ENCODE data around the gene PSMB11.
A peak's percentile ranks its signal among the peaks of the same experiment; 100 is the strongest.

The PSMB11 gene

DNA sequence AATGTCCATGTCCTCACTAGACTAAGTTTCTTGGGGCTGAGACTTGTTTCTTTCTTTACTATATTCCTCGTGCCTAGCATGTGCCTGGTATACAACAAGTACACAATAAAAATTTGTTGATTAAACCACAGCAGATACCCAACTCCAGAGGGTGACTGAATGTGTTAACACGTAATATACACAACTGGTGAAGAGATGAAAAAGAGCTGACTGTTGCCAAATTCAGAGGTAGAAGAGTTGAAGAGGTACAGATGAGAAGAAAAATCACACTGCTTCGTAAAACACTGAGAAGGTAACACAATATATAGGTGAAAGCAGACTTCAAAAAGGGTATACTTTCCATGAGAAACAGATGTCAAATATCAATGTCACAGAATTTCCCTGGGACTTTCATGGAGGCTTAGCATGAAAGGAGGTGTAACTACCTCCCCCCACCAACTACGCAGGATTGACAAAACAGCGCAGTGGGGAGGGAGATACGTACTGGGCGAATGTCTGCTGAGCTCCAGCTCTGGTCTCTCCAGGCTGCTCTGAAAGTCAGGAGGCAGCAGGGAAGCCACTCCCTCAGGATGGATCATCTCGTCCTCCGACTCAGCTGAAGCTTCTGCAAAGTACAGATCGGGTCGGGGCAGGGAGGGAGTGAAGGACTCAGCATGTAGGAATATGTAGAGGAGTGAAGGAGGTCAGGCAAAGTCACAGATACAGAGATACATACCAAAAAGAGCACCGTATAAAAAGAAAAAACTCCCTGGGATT, 47.7 kb downstream of the PSMB11 start:
- DNase-seq, result peak; percentile 37

DNA sequence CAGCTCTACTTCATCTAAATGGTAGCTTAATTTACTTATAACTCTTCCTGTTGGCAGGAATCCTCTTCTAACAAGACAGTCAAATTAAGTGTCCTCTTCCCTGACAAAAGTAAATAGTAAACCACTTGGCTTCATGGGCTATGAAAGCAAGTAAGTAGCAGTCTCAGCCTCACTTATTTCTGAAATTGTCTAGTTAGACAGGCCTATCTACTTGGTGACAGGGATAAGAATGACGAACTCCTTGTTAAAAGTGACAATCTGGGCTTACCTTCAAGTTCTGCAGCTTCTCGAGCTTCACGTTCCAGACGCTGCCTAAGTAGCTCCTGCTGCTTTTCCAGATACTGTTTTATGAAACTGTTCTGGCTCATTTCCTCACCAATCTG, 48.2 kb downstream of the PSMB11 start:
- peak; percentile 5 for DNase-seq

DNA sequence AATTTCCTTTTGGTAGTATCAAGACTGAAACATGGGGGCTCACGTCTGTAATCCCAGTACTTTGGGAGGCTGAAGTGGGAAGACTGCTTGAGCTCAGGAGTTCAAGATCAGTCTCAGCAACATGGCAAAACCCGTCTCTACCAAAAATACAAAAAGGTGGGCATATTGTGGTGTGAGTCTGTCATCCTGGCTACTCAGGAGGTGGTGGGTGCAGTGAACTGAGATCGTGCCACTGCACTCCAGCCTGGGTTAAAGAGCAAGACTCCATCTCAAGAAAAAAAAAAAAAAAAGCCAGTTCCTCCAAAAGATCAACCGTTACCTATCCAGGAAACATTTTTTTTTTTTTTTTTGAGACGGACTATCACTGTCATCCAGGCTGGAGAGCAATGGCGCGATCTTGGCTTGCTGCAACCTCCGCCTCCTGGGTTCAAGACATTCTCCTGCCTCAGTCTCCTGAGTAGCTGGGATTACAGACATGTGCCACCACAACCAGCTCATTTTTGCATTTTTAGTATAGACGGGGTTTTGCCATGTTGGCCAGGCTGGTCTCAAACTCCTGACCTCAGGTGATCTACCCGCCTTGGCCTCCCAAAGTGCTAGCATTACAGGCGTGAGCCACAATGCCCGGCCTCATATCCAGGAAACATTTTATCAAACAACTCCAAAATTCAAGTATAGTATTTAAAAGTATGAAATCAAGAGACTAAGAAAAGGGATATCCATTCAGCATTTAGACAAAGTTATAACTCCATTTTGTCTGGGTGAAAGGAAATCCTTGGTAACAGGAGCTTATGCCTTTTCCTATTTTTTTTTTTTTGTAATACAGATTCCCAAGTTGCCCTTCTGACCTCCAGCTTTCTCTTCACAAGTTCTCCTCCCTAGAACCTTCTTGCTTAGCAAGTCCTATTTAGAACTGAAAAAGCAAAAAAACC, 49.5 kb downstream of the PSMB11 start:
- DNase-seq, result peak; percentile 28

DNA sequence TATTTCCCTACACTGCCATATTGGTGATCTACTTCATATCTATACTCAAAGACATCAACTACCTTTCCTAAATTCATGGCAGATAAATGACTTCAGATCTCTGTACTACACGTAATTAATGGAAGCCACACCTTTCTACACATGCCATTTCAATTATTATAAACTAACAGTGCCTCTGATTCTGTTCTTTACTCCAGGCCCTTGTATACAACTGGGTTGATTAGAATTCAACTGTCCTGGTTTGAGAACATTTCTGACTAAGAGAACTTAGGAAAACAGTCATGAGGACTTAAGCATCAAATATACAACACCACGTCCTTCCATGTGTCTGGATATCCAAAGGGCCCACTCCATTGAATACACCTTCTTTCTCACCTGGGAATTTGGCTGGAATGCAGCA, 51.1 kb downstream of the PSMB11 start:
- no peak for DNase-seq

DNA sequence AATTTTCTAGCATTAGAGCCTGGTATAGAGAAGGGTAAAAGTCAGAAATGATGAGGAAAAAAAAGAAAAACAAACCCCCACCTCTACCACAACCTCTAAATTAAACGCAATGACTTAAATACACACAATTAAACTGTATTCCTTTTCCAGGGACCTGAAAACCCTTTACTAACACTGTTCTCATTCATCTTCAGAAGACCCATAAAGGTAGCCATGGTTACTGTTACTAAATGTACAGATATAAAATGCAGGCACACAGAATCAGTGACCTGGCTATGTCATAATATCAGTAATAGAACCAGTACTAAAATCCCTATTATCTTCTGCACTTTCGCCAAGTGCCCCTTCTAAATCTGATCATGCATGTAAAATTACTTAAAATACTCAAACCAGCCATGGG, 51.5 kb downstream of the PSMB11 start:
- DNase-seq, result no peak

Data from activated CD8-positive, alpha-beta memory T cell treated with anti-CD3 and anti-CD28 coated beads for 24 hours (primary cell).